IMR-90 (cell line): ENCODE results near the gene MED12L. TPM values are rescaled to one million over a fixed set of nuclear protein-coding genes. Genes with fewer than 3 reads are reported as not detected.

Experiments
- ATAC-seq: fragments of 200-7000 bp; cut with Tn5 transposase; 2 replicates; pipeline ENCODE4 v1.9.1; 2020; ENCODE audit warnings: low read depth, mild to moderate bottlenecking, moderate library complexity
- BruUV-seq: library from RNA; stranded (reverse); fragments of 400-500 nt; replicated peaks from 2 replicates; lab custom pipeline; 2021; lab: Mats Ljungman, UMichigan
- CTCF ChIA-PET: fragments of 300-600 bp; formaldehyde crosslinking; extraction: SDS; loops from one replicate; lab custom pipeline; 2021; ENCODE audit warnings: antibody characterized with exemption; lab: Yijun Ruan, JAX
- POLR2A ChIA-PET: fragments of 300-600 bp; sonication (Branson Sonifier 250); formaldehyde crosslinking; loops from one replicate; lab custom pipeline; 2022; ENCODE audit warnings: antibody characterized with exemption; ENCODE audit not compliant: unreplicated experiment; lab: Charles Lee
- DNase-seq: peaks from one replicate; pipeline ENCODE4 v3.0.0; 2013
- H2AFZ ChIP-seq: replicated peaks from 2 replicates; pipeline ENCODE3; 2013; ENCODE audit warnings: low read length, mild to moderate bottlenecking; ENCODE audit not compliant: poor library complexity
- H2AK5ac ChIP-seq: 2 replicates; pipeline ENCODE4 v1.6.1; 2013; ENCODE audit warnings: low read depth, low read length, inconsistent platforms
- H2AK9ac ChIP-seq: replicated peaks from 2 replicates; pipeline ENCODE3; 2013; ENCODE audit warnings: mild to moderate bottlenecking, low read depth, low read length, moderate library complexity; ENCODE audit not compliant: poor library complexity
- H2BK120ac ChIP-seq: 2 replicates; pipeline ENCODE4 v1.6.1; 2013; ENCODE audit warnings: low read depth, low read length, inconsistent platforms
- H2BK15ac ChIP-seq: 3 replicates; pipeline ENCODE4 v1.6.1; 2013; ENCODE audit warnings: low read depth, low read length, inconsistent platforms
- H2BK20ac ChIP-seq: 2 replicates; pipeline ENCODE4 v1.6.1; 2013; ENCODE audit warnings: low read depth, mild to moderate bottlenecking, inconsistent platforms, low read length, moderate library complexity
- H2BK5ac ChIP-seq: 2 replicates; pipeline ENCODE4 v1.6.1; 2013; ENCODE audit warnings: mild to moderate bottlenecking, low read depth, low read length, inconsistent platforms; ENCODE audit not compliant: poor library complexity, severe bottlenecking
- H3K14ac ChIP-seq: replicated peaks from 2 replicates; pipeline ENCODE4 v1.6.1; 2013; ENCODE audit warnings: low read depth, low read length, inconsistent platforms
- H3K18ac ChIP-seq: 2 replicates; pipeline ENCODE4 v1.6.1; 2013; ENCODE audit warnings: low read depth, low read length, control low read depth
- H3K23ac ChIP-seq: 2 replicates; pipeline ENCODE4 v1.6.1; 2013; ENCODE audit warnings: low read depth, low read length, inconsistent platforms
- H3K27ac ChIP-seq: 2 replicates; pipeline ENCODE4 v1.5.1; 2013; ENCODE audit warnings: mild to moderate bottlenecking, control low read depth, low read length; ENCODE audit not compliant: insufficient read depth
- H3K27me3 ChIP-seq: 2 replicates; pipeline ENCODE4 v1.6.1; 2013; ENCODE audit warnings: low read length; ENCODE audit not compliant: control insufficient read depth, insufficient read depth
- H3K36me3 ChIP-seq: 2 replicates; pipeline ENCODE4 v1.6.1; 2013; ENCODE audit warnings: low read length, mixed read lengths; ENCODE audit not compliant: control insufficient read depth, insufficient read depth
- H3K4ac ChIP-seq: 2 replicates; pipeline ENCODE4 v1.6.1; 2013; ENCODE audit warnings: low read depth, low read length, inconsistent platforms
- H3K4me1 ChIP-seq: 2 replicates; pipeline ENCODE4 v1.6.1; 2013; ENCODE audit warnings: low read length, mixed read lengths; ENCODE audit not compliant: control insufficient read depth, insufficient read depth
- H3K4me2 ChIP-seq: 2 replicates; pipeline ENCODE4 v1.6.1; 2013; ENCODE audit warnings: low read depth, mild to moderate bottlenecking, control low read depth, low read length, moderate library complexity
- H3K4me3 ChIP-seq: 2 replicates; pipeline ENCODE4 v1.5.1; 2013; ENCODE audit warnings: low read depth, mild to moderate bottlenecking, control low read depth, low read length, moderate library complexity; ENCODE audit not compliant: insufficient read depth
- H3K56ac ChIP-seq: 2 replicates; pipeline ENCODE4 v1.6.1; 2013; ENCODE audit warnings: low read length, inconsistent platforms; ENCODE audit not compliant: insufficient read depth; ENCODE audit errors: extremely low read depth
- H3K79me1 ChIP-seq, 2 experiments: 2 replicates each; pipeline ENCODE4 v1.6.1; 2013; ENCODE audit warnings: low read length in 2 of 2, inconsistent platforms in 1 of 2, low read depth in 1 of 2
- H3K9ac ChIP-seq: 2 replicates; pipeline ENCODE4 v1.6.1; 2013; ENCODE audit warnings: low read depth, low read length, control low read depth
- H3K9me1 ChIP-seq: 2 replicates; pipeline ENCODE4 v1.6.1; 2013; ENCODE audit warnings: low read length, inconsistent platforms; ENCODE audit not compliant: insufficient read depth
- H3K9me3 ChIP-seq: 2 replicates; pipeline ENCODE4 v1.6.1; 2013; ENCODE audit warnings: low read length; ENCODE audit not compliant: control insufficient read depth, insufficient read depth
- H4K20me1 ChIP-seq: 2 replicates; pipeline ENCODE4 v1.6.1; 2013; ENCODE audit warnings: low read length, inconsistent platforms; ENCODE audit not compliant: insufficient read depth
- H4K5ac ChIP-seq: 2 replicates; pipeline ENCODE4 v1.6.1; 2013; ENCODE audit warnings: mild to moderate bottlenecking, low read depth, low read length, control low read depth
- H4K8ac ChIP-seq, 2 experiments: 2 replicates each; pipeline ENCODE4 v1.6.1; 2013; ENCODE audit warnings: low read depth in 2 of 2, low read length in 2 of 2, control low read depth in 1 of 2, inconsistent platforms in 1 of 2
- H4K91ac ChIP-seq: 2 replicates; pipeline ENCODE4 v1.6.1; 2013; ENCODE audit warnings: low read depth, low read length, inconsistent platforms; ENCODE audit not compliant: insufficient read depth
- CEBPB ChIP-seq: IDR thresholded peaks from 2 replicates; pipeline ENCODE4 v1.6.1; 2012; ENCODE audit warnings: low read depth, low read length, improper control_type of control experiment
- CHD1 ChIP-seq: IDR thresholded peaks from 2 replicates; pipeline ENCODE4 v1.6.1; 2012; ENCODE audit warnings: low read depth, low read length, improper control_type of control experiment
- FOS ChIP-seq: fragments of 150-350 bp; IDR thresholded peaks from 2 replicates; pipeline ENCODE4 v1.6.1; 2016; ENCODE audit warnings: low read depth, low read length
- MAFK ChIP-seq: IDR thresholded peaks from 2 replicates; pipeline ENCODE4 v1.6.1; 2012; ENCODE audit warnings: low read depth, low read length, improper control_type of control experiment
- MAZ ChIP-seq: IDR thresholded peaks from 2 replicates; pipeline ENCODE4 v1.6.1; 2012; ENCODE audit warnings: low read depth, mild to moderate bottlenecking, low read length, improper control_type of control experiment, moderate library complexity, borderline replicate concordance
- NFE2L2 ChIP-seq: fragments of 150-350 bp; IDR thresholded peaks from 2 replicates; pipeline ENCODE4 v1.6.1; 2016; ENCODE audit warnings: low read depth, mild to moderate bottlenecking, low read length
- POLR2A ChIP-seq: IDR thresholded peaks from 2 replicates; pipeline ENCODE4 v1.6.1; 2012; ENCODE audit warnings: mild to moderate bottlenecking, low read depth, low read length
- RAD21 ChIP-seq: IDR thresholded peaks from 2 replicates; pipeline ENCODE4 v1.6.1; 2012; ENCODE audit warnings: low read length, improper control_type of control experiment
- RCOR1 ChIP-seq: IDR thresholded peaks from 2 replicates; pipeline ENCODE4 v1.6.1; 2012; ENCODE audit warnings: mild to moderate bottlenecking, low read length, improper control_type of control experiment; ENCODE audit not compliant: insufficient replicate concordance
- RFX5 ChIP-seq: IDR thresholded peaks from 2 replicates; pipeline ENCODE4 v1.8.0; 2012; ENCODE audit warnings: low read depth, mild to moderate bottlenecking, low read length, moderate library complexity
- SMC3 ChIP-seq: fragments of 150-350 bp; IDR thresholded peaks from 2 replicates; pipeline ENCODE4 v1.6.1; 2016; ENCODE audit warnings: low read depth, mild to moderate bottlenecking, antibody characterized with exemption, low read length, moderate library complexity
- WGBS, 2 experiments: methylation state at CpG; one replicate each; pipeline versions ENCODE4 v1.1.5 to v1.1.7; 2013; ENCODE audit warnings: missing lambda C conversion rate in 2 of 2; ENCODE audit not compliant: insufficient read length in 1 of 2; ENCODE audit errors: extremely low coverage in 2 of 2; 5-methylcytosine and 5-hydroxymethylcytosine counted together
- dilution Hi-C: fragments of 300-500 bp; cut with HindIII; formaldehyde crosslinking; loops from one replicate; pipeline ENCODE4 v1.14.3; 2018; ENCODE audit warnings: low sequenced_read_pairs; ENCODE audit not compliant: unreplicated experiment
- in situ Hi-C: fragments of 300-500 bp; cut with MboI; formaldehyde crosslinking; loops from 3 replicates; pipeline ENCODE4 v1.14.3; 2019; ENCODE audit warnings: low sequenced_read_pairs, inconsistent platforms, mixed read lengths
- intact Hi-C: fragments of 100-400 bp; cut with micrococcal nuclease; formaldehyde crosslinking; loops from 2 replicates; pipeline ENCODE4 v1.10.0; 2022
- polyA plus RNA-seq, 3 experiments: library from polyadenylated mRNA; depleted of rRNA; stranded (reverse); fragments of >200 nt; gene quantifications; 2 replicates each; pipeline ENCODE4 v1.2.3, GENCODE V29; 2012; ENCODE audit warnings: low replicate concordance in 1 of 3
- total RNA-seq: library from RNA; depleted of rRNA; stranded (reverse); fragments of >200 nt; gene quantifications from 2 replicates; pipeline ENCODE4 v1.2.3, GENCODE V29; 2012
- TF ChIP-seq, protein P1 (sequence below): conservative IDR thresholded peaks from 2 replicates; pipeline ENCODE4 v1.5.1; 2012; ENCODE audit warnings: mild to moderate bottlenecking, low read depth, low read length, improper control_type of control experiment
- TF ChIP-seq, protein P2 (sequence below): fragments of 150-350 bp; IDR thresholded peaks from 2 replicates; pipeline ENCODE4 v1.6.1; 2017; ENCODE audit warnings: mild to moderate bottlenecking, antibody characterized with exemption, low read length, low read depth
- TF ChIP-seq, protein P3 (sequence below): fragments of 150-350 bp; IDR thresholded peaks from 2 replicates; pipeline ENCODE4 v1.6.1; 2016; ENCODE audit warnings: low read depth, mild to moderate bottlenecking, low read length, moderate library complexity, borderline replicate concordance

MED12L gene
- total and polyA plus RNA-seq, 2 of the 4 experiments (the other 2 are of a cell fraction), result 0.05 to 0.18 TPM

GRCh38 chr3:151087648-151088047, 2.2 kb downstream of the MED12L start (continued):
- TF ChIP-seq RCOR1, result no peak

DNA sequence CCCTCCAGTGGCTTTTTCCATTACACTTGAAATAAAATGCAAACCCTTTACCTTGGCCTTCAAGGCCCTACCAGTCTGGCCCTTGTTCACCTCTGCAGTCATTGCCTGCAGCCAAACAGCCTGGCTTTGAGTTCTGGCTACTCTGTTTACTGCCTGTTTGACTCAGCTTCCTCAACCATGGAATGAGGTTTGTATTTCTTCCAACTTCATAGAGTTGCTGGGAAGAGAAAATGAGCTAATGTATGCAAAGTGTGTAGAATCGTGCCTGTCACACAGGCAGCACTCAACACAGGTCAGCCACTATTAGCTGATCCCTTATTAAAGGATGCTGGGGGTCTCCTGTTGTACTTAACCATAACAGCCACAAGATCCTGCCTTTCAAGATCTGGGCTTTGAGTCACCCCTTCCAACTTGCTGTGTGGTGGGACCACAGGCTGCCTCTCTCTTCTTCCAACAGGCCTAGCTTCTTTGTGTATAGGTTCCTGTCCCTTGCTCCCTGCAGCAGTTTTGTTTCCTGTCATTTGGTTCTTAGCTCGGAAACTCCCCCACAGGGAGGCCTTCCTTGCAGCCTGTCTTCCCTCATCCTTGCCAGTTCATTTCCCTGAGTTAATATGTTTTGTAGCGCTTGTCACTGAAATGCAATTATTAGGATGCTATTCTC, 6.4 kb downstream of the MED12L start:
- no peaks in the 10 kb centered on the region for H3K9me3 ChIP-seq
- H4K91ac ChIP-seq, result no peak overlapping the region
- H2BK15ac ChIP-seq, result no peak overlapping the region
- dilution Hi-C loops (no loop called here), in situ Hi-C loops (no loop called here), intact Hi-C loops (no loop called here)
- no peak overlapping the region for H2BK20ac ChIP-seq
- no peak overlapping the region for H2BK5ac ChIP-seq
- H3K9me1 ChIP-seq, result no peaks in the 10 kb centered on the region
- no peak overlapping the region for H4K8ac ChIP-seq
- H2AK9ac ChIP-seq, result no peak overlapping the region
- H3K4me1 ChIP-seq, result no peaks in the 10 kb centered on the region
- ChIA-PET CTCF (no interaction called here), POLR2A (no interaction called here)
- no peak overlapping the region for H3K4me3 ChIP-seq
- no peak overlapping the region for H3K56ac ChIP-seq
- H3K27ac ChIP-seq, result no peak overlapping the region
- ATAC-seq (no peak), DNase-seq (peak; percentile 15)
- H4K20me1 ChIP-seq, result no peaks in the 10 kb centered on the region
- no CpG with 5 or more reads among the region's 3 CpGs for WGBS, 2 experiments
- H3K14ac ChIP-seq, result no peak overlapping the region
- no TSS peak for BruUV-seq
- peaks cover 37% of the 10 kb centered on the region for H3K27me3 ChIP-seq
- no peak overlapping the region for H3K18ac ChIP-seq
- H3K4ac ChIP-seq, result no peak overlapping the region
- no peak overlapping the region for H3K23ac ChIP-seq
- H4K5ac ChIP-seq, result no peak overlapping the region
- no peaks in the 10 kb centered on the region for H3K79me1 ChIP-seq
- H3K4me2 ChIP-seq, result no peak overlapping the region
- H2BK120ac ChIP-seq, result no peak overlapping the region
- no peak overlapping the region for H2AFZ ChIP-seq
- no peak overlapping the region for H2AK5ac ChIP-seq
- H3K36me3 ChIP-seq, result no peaks in the 10 kb centered on the region
- H3K9ac ChIP-seq, result no peak overlapping the region
- TF ChIP-seq, protein P1, sequence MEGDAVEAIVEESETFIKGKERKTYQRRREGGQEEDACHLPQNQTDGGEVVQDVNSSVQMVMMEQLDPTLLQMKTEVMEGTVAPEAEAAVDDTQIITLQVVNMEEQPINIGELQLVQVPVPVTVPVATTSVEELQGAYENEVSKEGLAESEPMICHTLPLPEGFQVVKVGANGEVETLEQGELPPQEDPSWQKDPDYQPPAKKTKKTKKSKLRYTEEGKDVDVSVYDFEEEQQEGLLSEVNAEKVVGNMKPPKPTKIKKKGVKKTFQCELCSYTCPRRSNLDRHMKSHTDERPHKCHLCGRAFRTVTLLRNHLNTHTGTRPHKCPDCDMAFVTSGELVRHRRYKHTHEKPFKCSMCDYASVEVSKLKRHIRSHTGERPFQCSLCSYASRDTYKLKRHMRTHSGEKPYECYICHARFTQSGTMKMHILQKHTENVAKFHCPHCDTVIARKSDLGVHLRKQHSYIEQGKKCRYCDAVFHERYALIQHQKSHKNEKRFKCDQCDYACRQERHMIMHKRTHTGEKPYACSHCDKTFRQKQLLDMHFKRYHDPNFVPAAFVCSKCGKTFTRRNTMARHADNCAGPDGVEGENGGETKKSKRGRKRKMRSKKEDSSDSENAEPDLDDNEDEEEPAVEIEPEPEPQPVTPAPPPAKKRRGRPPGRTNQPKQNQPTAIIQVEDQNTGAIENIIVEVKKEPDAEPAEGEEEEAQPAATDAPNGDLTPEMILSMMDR, result no peak
- TF ChIP-seq, protein P2, sequence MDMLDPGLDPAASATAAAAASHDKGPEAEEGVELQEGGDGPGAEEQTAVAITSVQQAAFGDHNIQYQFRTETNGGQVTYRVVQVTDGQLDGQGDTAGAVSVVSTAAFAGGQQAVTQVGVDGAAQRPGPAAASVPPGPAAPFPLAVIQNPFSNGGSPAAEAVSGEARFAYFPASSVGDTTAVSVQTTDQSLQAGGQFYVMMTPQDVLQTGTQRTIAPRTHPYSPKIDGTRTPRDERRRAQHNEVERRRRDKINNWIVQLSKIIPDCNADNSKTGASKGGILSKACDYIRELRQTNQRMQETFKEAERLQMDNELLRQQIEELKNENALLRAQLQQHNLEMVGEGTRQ, result no peak
- TF ChIP-seq NFE2L2 (no peak), CHD1 (no peak), MAFK (no peak), POLR2A (no peak), MAZ (no peak), SMC3 (no peak), RAD21 (no peak), RCOR1 (no peak), RFX5 (no peak), CEBPB (no peak), FOS (no peak)
- TF ChIP-seq, protein P3, sequence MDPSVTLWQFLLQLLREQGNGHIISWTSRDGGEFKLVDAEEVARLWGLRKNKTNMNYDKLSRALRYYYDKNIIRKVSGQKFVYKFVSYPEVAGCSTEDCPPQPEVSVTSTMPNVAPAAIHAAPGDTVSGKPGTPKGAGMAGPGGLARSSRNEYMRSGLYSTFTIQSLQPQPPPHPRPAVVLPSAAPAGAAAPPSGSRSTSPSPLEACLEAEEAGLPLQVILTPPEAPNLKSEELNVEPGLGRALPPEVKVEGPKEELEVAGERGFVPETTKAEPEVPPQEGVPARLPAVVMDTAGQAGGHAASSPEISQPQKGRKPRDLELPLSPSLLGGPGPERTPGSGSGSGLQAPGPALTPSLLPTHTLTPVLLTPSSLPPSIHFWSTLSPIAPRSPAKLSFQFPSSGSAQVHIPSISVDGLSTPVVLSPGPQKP, result no peak
